SH-SY5Y (cell line): ENCODE measurements around the gene BZW1.

Experiments used
- GATA2 ChIP-seq: IDR thresholded peaks from 2 replicates; pipeline ENCODE4 v1.6.1; 2011; ENCODE audit warnings: mild to moderate bottlenecking, low read depth, low read length
- GATA3 ChIP-seq: IDR thresholded peaks from 2 replicates; pipeline ENCODE4 v1.6.1; 2011; ENCODE audit warnings: low read depth, mild to moderate bottlenecking, low read length, moderate library complexity

DNA sequence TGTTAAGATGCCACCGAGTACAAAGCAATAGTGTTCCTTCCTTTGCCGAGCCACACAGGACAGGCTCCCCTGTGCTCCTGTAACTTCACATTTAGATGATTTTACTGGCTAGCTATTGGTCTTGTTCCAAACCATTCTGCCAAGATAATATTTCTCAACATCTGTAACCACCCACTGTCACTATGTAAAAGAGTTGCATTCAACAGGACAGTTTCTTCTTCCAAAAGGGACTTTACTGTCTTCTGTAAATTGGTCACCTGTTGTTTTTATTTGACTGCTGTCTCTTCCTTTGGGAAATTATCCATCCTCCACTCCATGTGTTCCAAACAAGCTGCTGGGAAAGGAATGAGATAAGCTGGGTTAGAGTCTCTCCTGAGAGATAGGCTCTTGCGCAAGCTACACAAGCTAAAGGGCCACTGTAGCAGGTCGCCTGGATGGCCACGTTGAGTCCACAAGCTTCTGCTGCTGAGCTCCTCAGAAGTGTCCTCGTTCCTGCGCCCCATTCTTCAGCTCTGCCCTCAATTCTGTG is 14.4 kb upstream of the BZW1 start:
- TF ChIP-seq GATA3, result no peak
- no peak for TF ChIP-seq GATA2
